Effector CD8-positive, alpha-beta T cell (primary cell): ENCODE results near the gene STXBP5.

Experiments
- DNase-seq: peaks from one replicate; lab custom pipeline; 2025; lab: John Stamatoyannopoulos, UW

Gene STXBP5

DNA sequence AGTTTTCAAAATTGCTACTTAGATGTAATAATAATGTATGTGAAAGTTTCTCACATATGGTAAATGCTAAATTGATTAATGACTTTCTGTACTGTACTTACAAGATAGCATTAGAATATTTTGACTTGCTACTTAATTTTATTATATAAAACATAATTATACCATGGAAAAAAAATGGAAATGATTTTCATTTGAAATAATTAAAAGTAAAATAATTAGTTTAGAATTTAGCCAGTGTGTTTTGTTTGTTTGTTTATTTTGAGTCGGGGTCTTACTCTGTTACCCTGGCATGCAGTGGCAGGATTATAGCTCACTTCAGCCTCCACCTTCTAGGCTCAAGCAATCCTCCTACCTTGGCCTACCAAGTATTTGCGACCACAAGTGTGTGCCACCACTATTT lies 7.1 kb downstream of the STXBP5 start:
- DNase-seq: no peak

GRCh38 chr6:147211831-147212230 lies 7.6 kb downstream of the STXBP5 start:
- DNase-seq: no peak

DNA sequence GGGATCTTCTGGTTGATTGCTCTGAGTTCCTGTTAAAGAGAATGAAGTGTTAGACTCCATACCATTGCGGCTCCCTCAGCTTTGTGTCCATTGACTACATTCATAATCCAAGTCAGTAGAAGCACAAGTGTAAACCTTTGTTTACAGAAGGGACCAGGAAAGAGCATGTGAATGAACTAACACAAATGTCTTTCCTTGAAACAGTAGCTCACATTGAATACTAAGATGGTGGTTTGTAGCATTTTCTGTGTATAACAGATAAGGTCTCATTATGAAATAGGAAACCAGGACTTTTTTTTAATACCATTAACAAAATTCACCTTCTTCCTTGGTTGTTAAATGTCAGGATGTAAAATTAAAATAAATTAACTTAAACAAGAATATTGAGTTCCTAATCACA lies 8.4 kb downstream of the STXBP5 start:
- no peak for DNase-seq

- DNase-seq: no peak
These were observed 9.6 kb downstream of the STXBP5 start for GRCh38 chr6:147213772-147214171.

GRCh38 chr6:147214248-147215227 lies 10.3 kb downstream of the STXBP5 start:
- DNase-seq: no peak

DNA sequence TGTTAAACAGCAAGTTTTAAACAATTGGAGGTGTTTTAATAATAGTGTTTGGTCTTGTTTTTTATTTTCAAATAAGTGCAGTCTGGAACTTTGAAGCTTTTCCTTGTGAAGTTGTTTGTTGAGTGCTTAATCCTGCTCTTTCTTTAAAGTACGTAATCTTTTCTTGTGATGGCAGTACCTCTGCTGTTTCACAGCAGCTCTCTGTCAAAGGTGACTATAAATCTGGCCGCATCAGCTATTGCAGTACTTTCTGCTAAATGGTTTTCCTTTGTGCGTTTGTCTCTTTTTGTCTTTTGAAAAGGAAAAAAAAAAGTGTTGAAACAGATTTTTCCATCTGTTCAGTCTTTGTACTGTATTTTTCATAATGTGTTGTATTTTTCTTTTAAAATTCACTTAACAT lies 12.7 kb downstream of the STXBP5 start:
- no peak for DNase-seq

DNA sequence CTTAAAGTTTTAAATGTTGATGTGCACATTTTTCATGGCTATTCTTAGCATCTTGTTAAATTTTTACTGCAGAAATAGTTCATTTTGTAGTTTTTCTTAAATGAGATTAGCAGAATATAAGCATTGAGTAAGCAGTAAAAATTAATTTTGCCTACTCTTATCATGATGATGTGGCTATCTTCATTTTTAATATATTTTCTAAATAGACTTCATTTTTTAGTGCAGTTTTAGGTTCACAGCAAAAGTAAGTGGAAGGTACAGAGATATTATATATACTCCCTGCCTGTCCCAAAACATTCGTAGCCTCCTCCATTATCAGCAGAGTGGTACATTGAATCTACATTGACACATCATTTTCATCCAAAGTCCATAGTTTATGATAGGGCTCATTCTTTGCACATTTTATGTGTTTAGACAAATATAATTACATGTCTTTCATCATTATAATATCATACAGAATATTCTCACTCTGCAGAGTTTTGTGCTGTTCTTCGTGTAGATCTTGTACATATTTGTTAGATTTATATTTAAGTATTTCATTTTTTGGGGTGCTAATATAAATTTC lies 13.7 kb downstream of the STXBP5 start:
- no peak for DNase-seq

- DNase-seq: no peak
These were observed 14.6 kb downstream of the STXBP5 start for GRCh38 chr6:147218797-147219196.

- DNase-seq: no peak
These were observed 15.2 kb downstream of the STXBP5 start for GRCh38 chr6:147219463-147219862.

DNA sequence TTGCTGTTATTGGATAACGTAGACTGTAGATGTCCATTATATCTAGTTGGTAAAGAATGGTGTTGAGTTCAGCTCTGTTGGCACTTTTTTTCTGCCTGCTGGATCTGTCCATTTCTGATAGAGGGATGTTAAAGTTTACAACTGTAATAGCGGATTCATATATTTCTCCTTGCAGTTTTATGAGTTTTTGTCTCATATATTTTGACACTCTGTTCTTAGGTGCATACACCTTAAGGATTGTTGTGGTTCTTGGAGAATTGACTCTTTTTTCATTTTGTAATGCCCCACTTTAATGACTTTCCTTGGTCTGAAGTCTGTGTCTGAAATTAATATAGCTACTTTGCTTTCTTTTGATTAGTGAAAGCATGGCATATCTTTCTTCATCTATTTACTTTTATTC lies 16.1 kb downstream of the STXBP5 start:
- DNase-seq: no peak

DNA sequence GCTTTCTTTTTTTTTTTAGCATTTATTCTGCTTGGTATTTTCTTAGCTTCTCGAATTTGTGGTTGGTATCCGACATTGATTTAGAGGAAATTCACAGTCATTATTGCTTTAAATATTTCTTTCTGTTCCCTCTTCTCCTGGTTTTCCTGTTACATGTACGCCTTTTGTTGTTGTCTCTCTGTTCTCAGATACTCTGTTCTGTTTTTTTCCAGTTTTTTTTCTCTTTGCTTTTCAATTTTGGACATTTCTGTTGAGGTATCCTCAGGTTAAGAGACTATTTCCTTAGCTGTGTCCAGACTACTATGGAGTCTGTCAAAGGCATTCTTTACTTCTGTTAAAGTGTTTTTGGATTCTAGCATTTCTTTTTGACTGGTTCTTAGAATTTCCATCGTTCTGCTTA lies 17.5 kb downstream of the STXBP5 start:
- DNase-seq: no peak

GRCh38 chr6:147222160-147222838 lies 18.1 kb downstream of the STXBP5 start:
- no peak for DNase-seq

DNA sequence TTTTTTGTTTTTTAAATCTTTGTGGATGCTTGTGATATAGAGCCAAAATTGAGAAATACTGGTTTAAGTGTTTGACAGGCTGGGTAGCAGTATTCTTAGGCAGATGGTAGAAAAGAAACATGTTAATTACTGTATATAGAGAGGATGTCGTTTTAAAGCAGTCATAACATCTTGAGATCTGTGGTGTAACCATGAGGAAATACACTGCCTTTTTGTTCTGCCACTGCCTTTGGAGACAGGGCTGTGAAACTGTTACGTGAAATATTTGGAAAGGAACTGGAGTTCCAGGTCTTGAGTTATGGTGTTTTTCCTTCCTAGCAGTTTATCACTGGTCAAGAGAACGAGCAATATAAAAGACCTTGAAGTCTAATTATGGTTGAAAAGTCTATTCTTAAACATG lies 19.5 kb downstream of the STXBP5 start:
- no peak for DNase-seq

DNA sequence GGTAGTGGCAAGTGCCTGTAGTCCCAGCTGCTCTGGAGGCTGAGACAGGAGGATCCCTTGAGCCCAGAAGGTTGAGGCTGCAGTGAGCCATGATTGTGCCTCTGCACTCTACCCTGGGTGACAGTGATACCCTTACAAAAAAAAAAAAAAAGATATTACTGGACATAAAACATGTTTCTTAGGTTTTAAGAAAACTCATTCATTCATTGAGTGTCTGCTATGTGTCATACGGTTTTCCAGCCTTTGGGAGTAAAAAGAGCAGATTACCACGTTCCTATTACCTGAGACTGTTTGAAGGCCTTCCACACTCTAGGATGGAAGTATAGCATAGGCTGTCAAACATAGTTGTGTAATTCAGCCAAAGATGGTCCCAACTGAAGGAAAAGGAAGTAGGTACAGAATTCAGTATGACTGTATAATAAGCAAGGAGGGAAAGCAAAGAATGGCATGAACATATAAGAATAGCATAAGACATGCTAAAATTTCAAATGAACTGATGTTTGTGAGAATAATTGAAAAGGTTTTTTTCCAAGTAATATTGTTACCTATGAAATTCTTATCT lies 22.0 kb downstream of the STXBP5 start:
- DNase-seq: no peak

GRCh38 chr6:147226877-147227276 lies 22.7 kb downstream of the STXBP5 start:
- no peak for DNase-seq

DNA sequence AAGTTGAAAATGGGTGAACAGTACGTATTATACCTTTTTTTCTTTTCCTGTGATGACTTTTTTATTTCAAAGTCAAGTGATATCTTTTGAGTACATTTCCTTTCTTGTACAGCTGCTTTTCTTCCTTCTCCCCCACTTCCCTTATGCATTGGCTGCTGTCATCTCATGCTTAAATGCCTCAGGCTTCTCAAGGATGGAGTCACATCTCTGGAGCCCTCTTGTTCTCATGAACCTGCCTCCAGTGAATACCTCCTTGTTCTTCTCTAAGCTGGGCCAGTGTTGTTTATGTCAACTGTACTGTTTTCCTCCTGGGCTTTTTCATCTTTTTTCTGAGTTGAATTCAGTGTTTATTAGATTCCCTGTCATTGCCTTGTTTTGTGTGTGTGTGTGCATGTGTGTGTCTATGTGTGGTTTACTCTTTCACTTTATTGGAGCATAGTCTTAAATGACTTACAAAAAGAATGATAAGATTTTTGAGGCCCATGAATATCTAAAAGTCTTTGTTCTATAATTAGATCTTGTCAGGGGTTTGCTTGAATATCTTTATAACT lies 23.6 kb downstream of the STXBP5 start:
- no peak for DNase-seq

- no peak for DNase-seq
These were observed 27.4 kb downstream of the STXBP5 start for GRCh38 chr6:147231589-147231988.

DNA sequence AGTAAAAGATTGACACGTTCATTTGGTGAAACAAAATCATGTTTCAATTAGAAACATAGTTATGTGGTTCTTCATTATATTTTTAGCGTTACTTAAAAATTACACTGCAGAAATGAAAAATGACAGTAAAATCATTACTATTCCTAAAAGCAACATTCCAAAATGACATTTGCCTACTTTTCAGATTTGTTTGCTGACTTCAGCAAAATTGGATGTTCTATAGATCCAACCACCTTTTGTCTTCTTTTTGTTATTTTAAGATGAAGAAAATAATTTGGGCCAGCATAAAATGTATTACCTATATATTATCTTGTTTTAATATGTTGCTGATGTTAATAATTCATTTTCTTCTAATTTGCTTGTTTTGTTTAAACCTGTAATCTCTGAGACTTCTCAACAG lies 30.5 kb downstream of the STXBP5 start:
- no peak for DNase-seq

- no peak for DNase-seq
These were observed 33.9 kb downstream of the STXBP5 start for GRCh38 chr6:147238164-147238563.

DNA sequence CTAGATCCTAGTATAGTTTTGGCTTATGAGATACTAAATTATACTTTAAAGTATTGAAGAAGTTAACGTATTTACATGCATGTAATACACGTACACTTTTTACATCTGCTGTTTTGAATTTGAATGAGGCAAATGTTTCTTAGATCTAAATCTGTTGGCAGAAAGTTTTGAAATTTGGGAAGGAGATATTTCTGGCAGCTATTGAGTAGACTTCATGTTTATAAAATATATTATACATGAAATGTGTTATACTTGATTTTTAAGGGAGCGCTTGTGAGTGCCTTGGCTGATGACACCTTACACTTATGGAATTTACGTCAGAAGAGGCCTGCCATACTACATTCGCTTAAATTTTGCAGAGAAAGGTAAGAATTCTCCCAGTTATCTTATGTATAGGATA lies 34.7 kb downstream of the STXBP5 start:
- DNase-seq: no peak

- DNase-seq: no peak
These were observed 40.6 kb downstream of the STXBP5 start for GRCh38 chr6:147244832-147245231.

DNA sequence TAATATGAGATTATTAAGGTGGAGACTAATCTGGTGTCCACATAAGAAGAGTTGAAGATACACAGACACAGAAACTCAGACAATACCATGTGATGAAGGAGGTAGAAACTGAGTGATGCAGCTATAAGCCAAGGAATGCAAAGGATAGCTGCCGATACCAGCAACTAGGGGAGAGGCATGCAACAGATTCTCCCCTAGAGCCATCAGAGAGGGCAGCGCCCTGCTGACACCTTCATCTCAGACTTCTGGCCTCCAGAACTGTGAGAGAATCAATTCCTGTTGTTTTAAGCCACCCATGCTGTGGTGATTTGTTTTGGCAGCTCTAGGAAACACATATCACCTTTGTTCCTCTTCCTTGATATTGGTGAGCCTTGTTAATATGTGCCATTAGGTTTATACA lies 41.5 kb downstream of the STXBP5 start:
- no peak for DNase-seq
